OCI-LY3 (cell line): ENCODE data around the gene PABPN1L.

Source experiments
- EZH2phosphoT487 ChIP-seq: fragments of 200-600 bp; shearing (Covaris generic); IDR thresholded peaks from 2 replicates; pipeline ENCODE4 v1.6.1; 2018; ENCODE audit warnings: antibody characterized with exemption, mixed run types, low read depth
- TF ChIP-seq, protein P1 (sequence below): fragments of 200-600, 300-600 bp; sonication (generic); IDR thresholded peaks from 2 replicates; pipeline ENCODE4 v1.5.1; 2014; ENCODE audit warnings: antibody characterized with exemption, low read length, low read depth

DNA sequence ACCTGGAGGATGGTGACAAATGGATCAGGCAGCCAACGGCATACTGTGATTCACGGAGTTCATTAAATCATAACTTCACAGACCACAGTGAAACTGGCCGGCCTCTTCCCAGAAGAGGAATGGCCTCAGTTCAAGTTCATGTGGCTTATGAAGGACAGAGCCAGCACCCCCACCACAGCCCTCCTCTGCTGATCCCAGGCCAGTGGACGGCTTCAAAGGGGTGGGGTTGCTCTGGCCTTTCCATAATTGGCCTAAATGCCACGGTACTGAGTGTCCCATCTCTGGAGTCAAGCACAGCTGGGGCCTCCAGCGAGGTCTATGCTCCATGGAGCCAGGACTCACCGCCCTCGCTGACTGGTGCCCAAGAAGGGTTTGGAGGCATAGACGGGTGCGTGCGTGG is 31.1 kb downstream of the PABPN1L start:
- TF ChIP-seq, protein P1, sequence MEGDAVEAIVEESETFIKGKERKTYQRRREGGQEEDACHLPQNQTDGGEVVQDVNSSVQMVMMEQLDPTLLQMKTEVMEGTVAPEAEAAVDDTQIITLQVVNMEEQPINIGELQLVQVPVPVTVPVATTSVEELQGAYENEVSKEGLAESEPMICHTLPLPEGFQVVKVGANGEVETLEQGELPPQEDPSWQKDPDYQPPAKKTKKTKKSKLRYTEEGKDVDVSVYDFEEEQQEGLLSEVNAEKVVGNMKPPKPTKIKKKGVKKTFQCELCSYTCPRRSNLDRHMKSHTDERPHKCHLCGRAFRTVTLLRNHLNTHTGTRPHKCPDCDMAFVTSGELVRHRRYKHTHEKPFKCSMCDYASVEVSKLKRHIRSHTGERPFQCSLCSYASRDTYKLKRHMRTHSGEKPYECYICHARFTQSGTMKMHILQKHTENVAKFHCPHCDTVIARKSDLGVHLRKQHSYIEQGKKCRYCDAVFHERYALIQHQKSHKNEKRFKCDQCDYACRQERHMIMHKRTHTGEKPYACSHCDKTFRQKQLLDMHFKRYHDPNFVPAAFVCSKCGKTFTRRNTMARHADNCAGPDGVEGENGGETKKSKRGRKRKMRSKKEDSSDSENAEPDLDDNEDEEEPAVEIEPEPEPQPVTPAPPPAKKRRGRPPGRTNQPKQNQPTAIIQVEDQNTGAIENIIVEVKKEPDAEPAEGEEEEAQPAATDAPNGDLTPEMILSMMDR = no peak
- TF ChIP-seq EZH2phosphoT487 = no peak
